Activated CD4-positive, alpha-beta memory T cell treated with anti-CD3 and anti-CD28 coated beads, Interleukin-2, amount 10 ng/mL, durations not matched to agents 7 days and 5 days (primary cell): Measurements from ENCODE around the gene BAHD1. TPM values are rescaled to one million over a fixed set of nuclear protein-coding genes. Genes with fewer than 3 reads are reported as not detected.

ENCODE experiments used
- total RNA-seq, 2 experiments: library from RNA; stranded (reverse); gene quantifications; one replicate each; pipeline ENCODE4 v1.2.3, GENCODE V29; 2021

Gene BAHD1
- total RNA-seq, 2 experiments from 2014 or later, result 26.0 to 27.0 TPM

Other genes starting within 250 kb of the BAHD1 start
- gene PAK6, start 201.9 kb upstream of the BAHD1 start, total RNA-seq, result under 1 TPM; 0.20 to 0.65 TPM
- gene ANKRD63, start 157.9 kb upstream of the BAHD1 start, total RNA-seq, result not detected
- gene PLCB2, start 133.0 kb upstream of the BAHD1 start, total RNA-seq, result 100 to 1,000 TPM; 140 TPM
- 1 to 10 TPM; 8.7 to 8.9 TPM for gene INAFM2, start 117.3 kb upstream of the BAHD1 start, total RNA-seq
- gene CCDC9B, start 100.0 kb upstream of the BAHD1 start, total RNA-seq, result 1 to 10 TPM; 2.0 to 2.6 TPM
- not detected for gene PHGR1, start 89.9 kb upstream of the BAHD1 start, total RNA-seq
- gene DISP2, start 82.7 kb upstream of the BAHD1 start, total RNA-seq, result under 1 TPM; 0.03 to 0.18 TPM
- gene KNSTRN, start 58.2 kb upstream of the BAHD1 start, total RNA-seq, result 10 to 100 TPM; 54.2 to 54.3 TPM
- 10 to 100 TPM; 38.1 to 38.4 TPM for gene IVD, start 35.2 kb upstream of the BAHD1 start, total RNA-seq
- gene CHST14, start 30.0 kb downstream of the BAHD1 start, total RNA-seq, result 10 to 100 TPM; 13.9 to 15.9 TPM
- gene CCDC32, start 124.1 kb downstream of the BAHD1 start, total RNA-seq, result 10 to 100 TPM; 33.2 to 33.7 TPM
- gene RPUSD2, start 128.3 kb downstream of the BAHD1 start, total RNA-seq, result 10 to 100 TPM; 11.1 to 11.9 TPM
- 10 to 100 TPM; 54.2 to 54.7 TPM for gene KNL1, start 153.3 kb downstream of the BAHD1 start, total RNA-seq